HCT116 (cell line): Measurements from ENCODE around the gene TMPRSS7. TPM values are rescaled to one million over a fixed set of nuclear protein-coding genes. Genes with fewer than 3 reads are reported as not detected.

Source experiments
- ATAC-seq: fragments of 200-7000 bp; cut with Tn5 transposase; 2 replicates; pipeline ENCODE4 v1.9.1; 2020; ENCODE audit warnings: mild to moderate bottlenecking, moderate library complexity
- BruUV-seq: library from RNA; stranded (reverse); fragments of 400-500 nt; replicated peaks from 2 replicates; lab custom pipeline; 2021; lab: Mats Ljungman, UMichigan
- CTCF ChIA-PET: fragments of 300-600 bp; sonication (Branson Sonifier 250); formaldehyde crosslinking; loops from one replicate; lab custom pipeline; 2021; ENCODE audit warnings: antibody characterized with exemption; lab: Charles Lee
- POLR2A ChIA-PET: fragments of 300-600, 350-600 bp; sonication (Branson Sonifier 250); formaldehyde crosslinking; loops from one replicate; lab custom pipeline; 2021; ENCODE audit warnings: antibody characterized with exemption; lab: Charles Lee
- RAD21 ChIA-PET, 2 experiments: fragments of 300-600 bp; sonication (Branson Sonifier 250); formaldehyde crosslinking; loops; one replicate each; lab custom pipeline; 2023; ENCODE audit warnings: low total read pairs in 2 of 2; ENCODE audit not compliant: uncharacterized antibody in 2 of 2, unreplicated experiment in 2 of 2, low non-redundant PET in 1 of 2; lab: Charles Lee
- DNase-seq: peaks from one replicate; pipeline ENCODE4 v3.0.0-alpha.2; 2010; ENCODE audit warnings: low read depth, low spot score
- H2AFZ ChIP-seq: fragments of 200-600 bp; shearing (Covaris generic), sonication (generic); 2 replicates; pipeline ENCODE4 v1.6.1; 2017; ENCODE audit warnings: low read depth, mixed run types, mixed read lengths, antibody characterized with exemption, low read length; ENCODE audit not compliant: poor library complexity, severe bottlenecking
- H3K27ac ChIP-seq: 2 replicates; pipeline ENCODE4 v1.5.1; 2012; ENCODE audit warnings: low read depth, low read length
- H3K27me3 ChIP-seq: fragments of 200-600 bp; sonication (generic); 2 replicates; pipeline ENCODE4 v1.6.1; 2016; ENCODE audit warnings: mixed run types, low read length, mixed read lengths; ENCODE audit not compliant: insufficient read depth
- H3K36me3 ChIP-seq, 2 experiments: fragments of 200-500 bp in 1 of 2; fragments of 200-600 bp in 1 of 2; sonication (Bioruptor generic) in 1 of 2; sonication (generic) in 1 of 2; 2 replicates each; pipeline versions ENCODE4 v1.5.1 to v1.6.1; 2014 to 2016; ENCODE audit warnings: low read length in 2 of 2, inconsistent platforms in 1 of 2, mixed read lengths in 1 of 2, mixed run types in 1 of 2; ENCODE audit not compliant: insufficient read depth in 2 of 2, control insufficient read depth in 1 of 2
- H3K4me1 ChIP-seq, 2 experiments: fragments of 200-600 bp in 1 of 2; sonication (generic) in 1 of 2; 2 replicates each; pipeline versions ENCODE4 v1.5.1 to v1.6.1; 2012 to 2017; ENCODE audit warnings: low read length in 2 of 2, inconsistent platforms in 1 of 2, mild to moderate bottlenecking in 1 of 2, mixed read lengths in 1 of 2, mixed run types in 1 of 2, moderate library complexity in 1 of 2; ENCODE audit not compliant: insufficient read depth in 2 of 2, control insufficient read depth in 1 of 2
- H3K4me2 ChIP-seq: fragments of 200-600 bp; sonication (generic); 2 replicates; pipeline ENCODE4 v1.6.1; 2017; ENCODE audit warnings: mixed run types, low read length, mixed read lengths
- H3K4me3 ChIP-seq, 2 experiments: fragments of 200-600 bp in 1 of 2; sonication (generic) in 1 of 2; replicated peaks in 1 of 2; 2 replicates each; pipeline ENCODE4 v1.5.1; 2011 to 2016; ENCODE audit warnings: low read length in 2 of 2, control low read depth in 1 of 2, low read depth in 1 of 2, mild to moderate bottlenecking in 1 of 2, mixed read lengths in 1 of 2, mixed run types in 1 of 2
- H3K79me2 ChIP-seq: fragments of 200-600 bp; sonication (generic); 2 replicates; pipeline ENCODE4 v1.6.1; 2017; ENCODE audit warnings: mild to moderate bottlenecking, mixed run types, low read length, moderate library complexity, mixed read lengths; ENCODE audit not compliant: insufficient read depth
- H3K9ac ChIP-seq: fragments of 200-600 bp; sonication (generic); 2 replicates; pipeline ENCODE4 v1.6.1; 2016; ENCODE audit warnings: low read length, mixed read lengths
- H3K9me2 ChIP-seq: fragments of 200-600 bp; sonication (generic), shearing (Covaris generic); 2 replicates; pipeline ENCODE4 v1.6.1; 2017; ENCODE audit warnings: mixed run types, mild to moderate bottlenecking, moderate library complexity; ENCODE audit not compliant: insufficient read depth
- H3K9me3 ChIP-seq, 2 experiments: fragments of 200-500 bp in 1 of 2; fragments of 200-600 bp in 1 of 2; sonication (Bioruptor generic) in 1 of 2; sonication (generic) in 1 of 2; 2 replicates each; pipeline ENCODE4 v1.6.1; 2014 to 2017; ENCODE audit warnings: low read length in 2 of 2, mixed read lengths in 2 of 2, inconsistent platforms in 1 of 2, low read depth in 1 of 2, mild to moderate bottlenecking in 1 of 2, mixed run types in 1 of 2, moderate library complexity in 1 of 2; ENCODE audit not compliant: control insufficient read depth in 1 of 2, insufficient read depth in 1 of 2
- H4K20me1 ChIP-seq: fragments of 200-600 bp; sonication (generic), shearing (Covaris generic); 2 replicates; pipeline ENCODE4 v1.6.1; 2017; ENCODE audit warnings: mixed run types, mild to moderate bottlenecking, moderate library complexity; ENCODE audit not compliant: insufficient read depth
- CEBPB ChIP-seq: IDR thresholded peaks from 2 replicates; pipeline ENCODE4 v1.6.1; 2012; ENCODE audit warnings: low read depth
- CTCF ChIP-seq, 3 experiments: fragments of 200-600 bp in 1 of 3; sonication (generic) in 1 of 3; IDR thresholded peaks in 2 of 3; conservative IDR thresholded peaks in 1 of 3; 2 replicates each; pipeline ENCODE4 v1.5.1; 2012 to 2017; ENCODE audit warnings: low read depth in 2 of 3, low read length in 2 of 3, antibody characterized with exemption in 1 of 3, borderline replicate concordance in 1 of 3, control low read depth in 1 of 3, mild to moderate bottlenecking in 1 of 3, mixed read lengths in 1 of 3, mixed run types in 1 of 3, moderate library complexity in 1 of 3; ENCODE audit not compliant: insufficient read depth in 1 of 3
- FOSL1 ChIP-seq: IDR thresholded peaks from 2 replicates; pipeline ENCODE4 v1.6.1; 2012; ENCODE audit warnings: low read depth
- JUND ChIP-seq: IDR thresholded peaks from 2 replicates; pipeline ENCODE4 v1.6.1; 2012
- RAD21 ChIP-seq: IDR thresholded peaks from 2 replicates; pipeline ENCODE4 v1.6.1; 2012; ENCODE audit warnings: low read depth, mild to moderate bottlenecking
- SRF ChIP-seq: IDR thresholded peaks from 2 replicates; pipeline ENCODE4 v1.6.1; 2012; ENCODE audit warnings: low read depth
- TCF7L2 ChIP-seq: IDR thresholded peaks from 2 replicates; pipeline ENCODE4 v1.7.0; 2011; ENCODE audit warnings: borderline replicate concordance, inconsistent platforms; ENCODE audit not compliant: insufficient read depth, insufficient read length; ENCODE audit errors: extremely low read depth
- YY1 ChIP-seq: IDR thresholded peaks from 2 replicates; pipeline ENCODE4 v1.6.1; 2011; ENCODE audit warnings: low read length, low read depth, moderate library complexity, mild to moderate bottlenecking; ENCODE audit not compliant: insufficient replicate concordance; ENCODE audit errors: extremely low read depth
- ZNF274 ChIP-seq: fragments of 200-500 bp; sonication (Bioruptor generic); IDR thresholded peaks from 2 replicates; pipeline ENCODE4 v1.6.1; 2014; ENCODE audit warnings: mild to moderate bottlenecking, low read depth, low read length, inconsistent platforms
- intact Hi-C: fragments of 100-400 bp; cut with micrococcal nuclease; formaldehyde crosslinking; loops from 2 replicates; pipeline ENCODE4 v1.10.0; 2022
- total RNA-seq: library from RNA; stranded (reverse); gene quantifications from one replicate; pipeline ENCODE4 v1.2.1, GENCODE V29; 2021; ENCODE audit not compliant: unreplicated experiment

TMPRSS7 gene
- total RNA-seq, 1 experiment from 2014 or later = not detected

GRCh38 chr3:112121577-112122547 lies 87.3 kb downstream of the TMPRSS7 start:
- no peak overlapping the region for H2AFZ ChIP-seq
- intact Hi-C loops = no loop called here
- ATAC-seq = no peak
- ChIA-PET POLR2A (no interaction called here), RAD21 (no interaction called here), CTCF (interaction anchor here (1.1 kb wide), 1 partner anchor 10 kb away, joined by 6 read pairs; no protein-coding TSS in a partner anchor)
- H4K20me1 ChIP-seq = no peaks in the 10 kb centered on the region
- no peaks in the 10 kb centered on the region for H3K27me3 ChIP-seq
- no TSS peak for BruUV-seq
- H3K9me3 ChIP-seq = no peaks in the 10 kb centered on the region
- H3K4me1 ChIP-seq = no peaks in the 10 kb centered on the region
- no peak overlapping the region for H3K27ac ChIP-seq
- DNase-seq = no peak
- no peak overlapping the region for H3K4me2 ChIP-seq
- no peak for TF ChIP-seq YY1
- no peak for TF ChIP-seq SRF
- TF ChIP-seq TCF7L2 = no peak
- no peak for TF ChIP-seq FOSL1
- TF ChIP-seq ZNF274 = no peak
- TF ChIP-seq RAD21 = no peak
- TF ChIP-seq CTCF (IDR thresholded peaks at IDR 0.05 in 2 of 3, conservative IDR thresholded peaks at IDR 0.05 in 1 of 3; ENCODE audit: borderline replicate concordance in 1 of 3, insufficient read depth in 1 of 3, low read depth in 2 of 3, low read length in 2 of 3) = no peak
- TF ChIP-seq JUND = no peak
- no peak for TF ChIP-seq CEBPB
- H3K9ac ChIP-seq = no peak overlapping the region
- no peaks in the 10 kb centered on the region for H3K79me2 ChIP-seq
- no peak overlapping the region for H3K4me3 ChIP-seq
- H3K9me2 ChIP-seq = no peaks in the 10 kb centered on the region
- H3K36me3 ChIP-seq = peaks cover 11 to 14% of the 10 kb centered on the region in 2 experiments; a peak in 2 of 4 replicates
